WTC11 (cell line): ENCODE data around the gene ZNF292. TPM values are rescaled to one million over a fixed set of nuclear protein-coding genes. Genes with fewer than 3 reads are reported as not detected.
"Not testable (repeated sequence)": the region's sequence is repeated elsewhere in the genome, so short reads cannot be mapped to it uniquely, and the experiment has no call there.

Experiments
- ATAC-seq: fragments of 200-7000 bp; cut with Tn5 transposase; 2 replicates; pipeline ENCODE4 v1.10.0; 2021; ENCODE audit warnings: mild to moderate bottlenecking, moderate library complexity
- CTCF ChIA-PET: fragments of 300-600 bp; sonication (Branson Sonifier 250); formaldehyde crosslinking; loops from one replicate; lab custom pipeline; 2021; ENCODE audit warnings: antibody characterized with exemption; lab: Charles Lee
- POLR2A ChIA-PET: fragments of 350-600 bp; sonication (Branson Sonifier 250); formaldehyde crosslinking; loops from one replicate; lab custom pipeline; 2021; ENCODE audit warnings: antibody characterized with exemption; lab: Charles Lee
- DNase-seq: peaks from one replicate; pipeline ENCODE4 v3.0.0; 2021; ENCODE audit warnings: low spot score
- H3K27ac Mint-ChIP-seq: 2 replicates; pipeline ENCODE4 v1.8.0; 2021; ENCODE audit warnings: mixed read lengths
- H3K27me3 Mint-ChIP-seq: 2 replicates; pipeline ENCODE4 v1.8.0; 2021; ENCODE audit warnings: low read depth, mild to moderate bottlenecking, moderate library complexity, mixed read lengths
- H3K36me3 Mint-ChIP-seq: 2 replicates; pipeline ENCODE4 v1.8.0; 2021; ENCODE audit warnings: mixed read lengths
- H3K4me1 Mint-ChIP-seq: 2 replicates; pipeline ENCODE4 v1.8.0; 2022; ENCODE audit warnings: mixed read lengths
- H3K4me3 Mint-ChIP-seq: 2 replicates; pipeline ENCODE4 v1.8.0; 2021; ENCODE audit warnings: mild to moderate bottlenecking, moderate library complexity, mixed read lengths
- H3K9me3 Mint-ChIP-seq: 2 replicates; pipeline ENCODE4 v1.8.0; 2021; ENCODE audit warnings: mixed read lengths
- AFF4 ChIP-seq: sonication (generic); formaldehyde crosslinking; IDR thresholded peaks from 2 replicates; pipeline ENCODE4 v1.8.1; 2023; ENCODE audit warnings: mild to moderate bottlenecking, missing genetic modification reagents, borderline replicate concordance
- AR ChIP-seq: fragments of 250-450 bp; sonication (Bioruptor Pico); IDR thresholded peaks from 2 replicates; pipeline ENCODE4 v1.9.0; 2021; ENCODE audit warnings: mild to moderate bottlenecking
- ELF4 ChIP-seq: sonication (generic); formaldehyde crosslinking; IDR thresholded peaks from 2 replicates; pipeline ENCODE4 v1.8.1; 2022; ENCODE audit warnings: low read depth, mild to moderate bottlenecking, moderate library complexity, missing genetic modification reagents
- ETV6 ChIP-seq: sonication (generic); formaldehyde crosslinking; IDR thresholded peaks from 2 replicates; pipeline ENCODE4 v1.8.1; 2022; ENCODE audit warnings: mild to moderate bottlenecking, missing genetic modification reagents
- GTF2I ChIP-seq: fragments of 250-450 bp; sonication (Bioruptor Pico); conservative IDR thresholded peaks from 2 replicates; pipeline ENCODE4 v1.4.0; 2021; ENCODE audit warnings: mild to moderate bottlenecking
- HMGXB4 ChIP-seq: sonication (generic); formaldehyde crosslinking; IDR thresholded peaks from 2 replicates; pipeline ENCODE4 v1.8.1; 2023; ENCODE audit warnings: mild to moderate bottlenecking, moderate library complexity, missing genetic modification reagents
- IRF1 ChIP-seq: sonication (generic); formaldehyde crosslinking; IDR thresholded peaks from 2 replicates; pipeline ENCODE4 v1.8.0; 2023; ENCODE audit warnings: missing genetic modification reagents
- IRF2 ChIP-seq: sonication (generic); formaldehyde crosslinking; IDR thresholded peaks from 2 replicates; pipeline ENCODE4 v1.8.0; 2022; ENCODE audit warnings: low read depth, missing genetic modification reagents, borderline replicate concordance
- JAZF1 ChIP-seq: fragments of 250-450 bp; sonication (Bioruptor Pico); IDR thresholded peaks from 2 replicates; pipeline ENCODE4 v1.9.0; 2021; ENCODE audit warnings: moderate library complexity, mild to moderate bottlenecking, inconsistent platforms
- MAX ChIP-seq: sonication (generic); formaldehyde crosslinking; IDR thresholded peaks from 2 replicates; pipeline ENCODE4 v1.8.0; 2022; ENCODE audit warnings: mild to moderate bottlenecking, missing genetic modification reagents
- NFATC4 ChIP-seq: fragments of 250-450 bp; sonication (Bioruptor Pico); IDR thresholded peaks from 2 replicates; pipeline ENCODE4 v1.9.0; 2021; ENCODE audit warnings: mild to moderate bottlenecking
- NR1H2 ChIP-seq: sonication (generic); formaldehyde crosslinking; IDR thresholded peaks from 2 replicates; pipeline ENCODE4 v1.9.0; 2021; ENCODE audit warnings: mild to moderate bottlenecking, moderate library complexity, missing genetic modification reagents
- RELA ChIP-seq: sonication (generic); formaldehyde crosslinking; IDR thresholded peaks from 2 replicates; pipeline ENCODE4 v1.8.1; 2022; ENCODE audit warnings: missing genetic modification reagents, mild to moderate bottlenecking, borderline replicate concordance
- SOX15 ChIP-seq: fragments of 250-450 bp; sonication (Bioruptor Pico); IDR thresholded peaks from 2 replicates; pipeline ENCODE4 v1.9.0; 2021; ENCODE audit warnings: mild to moderate bottlenecking
- TEAD4 ChIP-seq: sonication (generic); formaldehyde crosslinking; IDR thresholded peaks from 2 replicates; pipeline ENCODE4 v1.8.0; 2022; ENCODE audit warnings: mild to moderate bottlenecking, missing genetic modification reagents
- ZNF232 ChIP-seq: sonication (generic); formaldehyde crosslinking; IDR thresholded peaks from 2 replicates; pipeline ENCODE4 v1.8.0; 2022; ENCODE audit warnings: mild to moderate bottlenecking, missing genetic modification reagents
- ZNF317 ChIP-seq: sonication (generic); formaldehyde crosslinking; IDR thresholded peaks from 2 replicates; pipeline ENCODE4 v1.8.1; 2023; ENCODE audit warnings: low read depth, mild to moderate bottlenecking, moderate library complexity, missing genetic modification reagents, borderline replicate concordance
- ZNF416 ChIP-seq: fragments of 250-450 bp; sonication (Bioruptor Pico); IDR thresholded peaks from 2 replicates; pipeline ENCODE4 v1.9.0; 2021; ENCODE audit warnings: mild to moderate bottlenecking, inconsistent platforms
- ZNF532 ChIP-seq: fragments of 250-450 bp; sonication (Bioruptor Pico); IDR thresholded peaks from 2 replicates; pipeline ENCODE4 v1.9.0; 2021; ENCODE audit warnings: mild to moderate bottlenecking, borderline replicate concordance
- total RNA-seq: library from RNA; stranded (reverse); gene quantifications from 3 replicates; pipeline ENCODE4 v1.2.3, GENCODE V29; 2021

Gene ZNF292
- total RNA-seq, 1 experiment from 2014 or later = 42.1 TPM

- ATAC-seq = no peak
- Mint-ChIP-seq H3K27me3 (peaks cover 5% of the 10 kb centered on the region), H3K4me3 (no peak overlapping the region), H3K4me1 (no peaks in the 10 kb centered on the region), H3K27ac (no peak overlapping the region), H3K9me3 (peaks cover 22% of the 10 kb centered on the region), H3K36me3 (peaks cover 13% of the 10 kb centered on the region)
- no peak for TF ChIP-seq HMGXB4
- TF ChIP-seq ELF4 (CRISPR knock-in tag) = no peak
- no peak for TF ChIP-seq RELA
- no peak for TF ChIP-seq ZNF532 (CRISPR knock-in tag)
- TF ChIP-seq JAZF1 (CRISPR knock-in tag) = no peak
- no peak for TF ChIP-seq ZNF416 (CRISPR knock-in tag)
- TF ChIP-seq GTF2I (CRISPR knock-in tag) = no peak
- no peak for TF ChIP-seq AFF4 (CRISPR knock-in tag)
- no peak for TF ChIP-seq NR1H2 (CRISPR knock-in tag)
- TF ChIP-seq TEAD4 (CRISPR knock-in tag) = no peak
- TF ChIP-seq IRF2 = no peak
- no peak for TF ChIP-seq ETV6 (CRISPR knock-in tag)
- ChIA-PET CTCF (no interaction called here), POLR2A (no interaction called here)
- no peak for DNase-seq
Measured at GRCh38 chr6:87297119-87297518, 141.8 kb downstream of the ZNF292 start.

GRCh38 chr6:87301277-87301676, 145.9 kb downstream of the ZNF292 start:
- POLR2A ChIA-PET, DNase-seq, H3K4me3 Mint-ChIP-seq, ATAC-seq, H3K27ac Mint-ChIP-seq, H3K4me1 Mint-ChIP-seq, CTCF ChIA-PET: not testable (repeated sequence)
- Mint-ChIP-seq H3K9me3 (peaks cover 46% of the 10 kb centered on the region), H3K36me3 (peaks cover 15% of the 10 kb centered on the region), H3K27me3 (peaks cover 19% of the 10 kb centered on the region)

- peaks cover 14% of the 10 kb centered on the region for H3K9me3 Mint-ChIP-seq
- ChIA-PET POLR2A (no interaction called here), CTCF (interaction anchor here (0.9 kb wide), 1 partner anchor 230 kb away, joined by 3 read pairs; no protein-coding TSS in a partner anchor)
- peaks cover 2% of the 10 kb centered on the region; the same call in 1 of the 2 replicates for H3K36me3 Mint-ChIP-seq
- no peak overlapping the region for H3K4me3 Mint-ChIP-seq
- no peak for ATAC-seq
- peaks cover under 1% of the 10 kb centered on the region for H3K27me3 Mint-ChIP-seq
- no peaks in the 10 kb centered on the region for H3K4me1 Mint-ChIP-seq
- no peak for DNase-seq
- H3K27ac Mint-ChIP-seq = no peak overlapping the region
- TF ChIP-seq NFATC4 (no peak), AR (CRISPR knock-in tag) (no peak), MAX (CRISPR knock-in tag) (no peak), IRF2 (no peak), ZNF317 (CRISPR knock-in tag) (no peak), SOX15 (CRISPR knock-in tag) (no peak), IRF1 (no peak), ZNF232 (CRISPR knock-in tag) (no peak)
Measured at GRCh38 chr6:87308970-87309369, 153.6 kb downstream of the ZNF292 start.
